ENCODE measurements around the gene SHKBP1. TPM values are rescaled to one million over a fixed set of nuclear protein-coding genes. Genes with fewer than 3 reads are reported as not detected.
"Not testable (repeated sequence)": the region's sequence is repeated elsewhere in the genome, so short reads cannot be mapped to it uniquely, and the experiment has no call there.

Gene SHKBP1
- total RNA-seq, 1 experiment from 2014 or later, result 92.9 TPM

GRCh38 chr19:40547190-40547589 lies 29.5 kb upstream of the SHKBP1 start:
- Mint-ChIP-seq H3K9me3 (peaks cover 11 to 13% of the 10 kb centered on the region in 2 experiments; a peak in 4 of 5 replicates), H3K4me1 (peaks cover 7 to 18% of the 10 kb centered on the region in 2 experiments; a peak in 3 of 4 replicates), H3K27me3 (ENCODE audit: low read depth) (peaks cover 57% of the 10 kb centered on the region)
- not testable (repeated sequence) for H3K36me3 Mint-ChIP-seq (ENCODE audit: insufficient read depth in 1 of 3, low read depth in 3 of 3); H3K79me1 ChIP-seq (ENCODE audit: insufficient read depth, low read depth, low read length, poor library complexity, severe bottlenecking); H2BK20ac ChIP-seq (ENCODE audit: low read depth, low read length, poor library complexity, severe bottlenecking); H3K23me2 ChIP-seq (ENCODE audit: insufficient read length, low read depth, low read length, poor library complexity, severe bottlenecking); H3K14ac ChIP-seq (ENCODE audit: insufficient read depth, low read length); H2BK5ac ChIP-seq (ENCODE audit: insufficient read length, low read length); H3K23ac ChIP-seq (ENCODE audit: insufficient read length, low read depth, low read length); H3K4me1 ChIP-seq (ENCODE audit: insufficient read depth, low read length); H2BK120ac ChIP-seq (ENCODE audit: low read depth, low read length, poor library complexity, severe bottlenecking); H2BK15ac ChIP-seq (ENCODE audit: low read depth, low read length); H3K4me3 Mint-ChIP-seq; H3K9ac ChIP-seq (ENCODE audit: extremely low read depth, insufficient read length, low read length); H3T11ph ChIP-seq (ENCODE audit: low read length); H3K4ac ChIP-seq (ENCODE audit: low read depth, low read length); H3K4me2 ChIP-seq (ENCODE audit: insufficient read depth, insufficient read length, low read length); H3K18ac ChIP-seq (ENCODE audit: insufficient read length, low read depth, low read length); H4K8ac ChIP-seq (replicated peaks; ENCODE audit: insufficient read length, low read depth, low read length); H3K79me2 ChIP-seq (ENCODE audit: insufficient read depth, low read length); H4K91ac ChIP-seq (ENCODE audit: insufficient read length, low read depth, low read length); H4K5ac ChIP-seq (ENCODE audit: insufficient read length, low read depth, low read length); H2AK5ac ChIP-seq (ENCODE audit: insufficient read length, low read length); H2AFZ ChIP-seq (ENCODE audit: low read length); H3K27ac ChIP-seq (ENCODE audit: insufficient read length, low read depth, low read length); H4K20me1 ChIP-seq (ENCODE audit: control insufficient read depth, insufficient read depth, insufficient read length); H3K9me3 ChIP-seq (ENCODE audit: control insufficient read depth, low read depth, low read length); H3K27me3 ChIP-seq (ENCODE audit: insufficient read depth, low read length); H2BK12ac ChIP-seq (ENCODE audit: insufficient read length, low read depth, low read length); H3K27ac Mint-ChIP-seq; DNase-seq; H3K56ac ChIP-seq (ENCODE audit: insufficient read length, low read depth, low read length)
- WGBS (ENCODE audit: extremely low coverage, insufficient read length, low lambda C conversion rate), result no CpG with 5 or more reads among the region's 4 CpGs
